Measurements from ENCODE around the gene LRRC39. TPM values are rescaled to one million over a fixed set of nuclear protein-coding genes. Genes with fewer than 3 reads are reported as not detected.

LRRC39 gene
- total RNA-seq, 4 donors from 2014 or later, result 0.48 to 2.6 (median 0.82) TPM; not detected in 1

DNA sequence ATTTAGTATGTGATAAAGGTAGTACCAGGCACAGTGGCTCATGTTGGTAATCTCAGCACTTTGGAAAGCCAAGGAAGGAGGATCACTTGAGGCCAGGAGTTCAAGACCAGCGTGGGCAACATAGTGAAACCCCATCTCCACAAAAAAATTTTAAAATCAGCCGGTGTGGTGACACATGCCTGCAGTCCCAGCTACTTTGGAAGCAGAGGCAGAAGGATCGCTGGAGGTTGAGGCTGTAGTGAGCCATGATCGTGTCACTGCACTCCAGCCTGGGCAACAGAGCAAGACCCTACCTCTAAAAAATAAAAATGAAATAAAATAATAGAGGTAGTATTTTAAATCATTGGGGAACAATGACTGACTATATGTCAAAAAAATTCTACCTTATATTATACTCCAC, 62.5 kb downstream of the LRRC39 start:
- no peaks in the 10 kb centered on the region for H3K4me1 ChIP-seq
- in situ Hi-C loops (cut with MboI; ENCODE audit: low pct_ligation_motif_present in 1 of 4, low pct_unique_long_range_greater_than_20kb in 1 of 4, low sequenced_read_pairs in 3 of 4) (no loop called here), intact Hi-C loops (cut with DNase I; ENCODE audit: low total_unique reads) (no loop called here)
- no peaks in the 10 kb centered on the region for H3K9me3 ChIP-seq
- no peaks in the 10 kb centered on the region for H3K27me3 ChIP-seq
- no peak for TF ChIP-seq POLR2AphosphoS5 (IDR thresholded peaks at IDR 0.05)
- TF ChIP-seq EP300 (IDR thresholded peaks at IDR 0.05; ENCODE audit: low read depth), result no peak
- TF ChIP-seq POLR2A (IDR thresholded peaks at IDR 0.05), result no peak
- TF ChIP-seq, protein P1, sequence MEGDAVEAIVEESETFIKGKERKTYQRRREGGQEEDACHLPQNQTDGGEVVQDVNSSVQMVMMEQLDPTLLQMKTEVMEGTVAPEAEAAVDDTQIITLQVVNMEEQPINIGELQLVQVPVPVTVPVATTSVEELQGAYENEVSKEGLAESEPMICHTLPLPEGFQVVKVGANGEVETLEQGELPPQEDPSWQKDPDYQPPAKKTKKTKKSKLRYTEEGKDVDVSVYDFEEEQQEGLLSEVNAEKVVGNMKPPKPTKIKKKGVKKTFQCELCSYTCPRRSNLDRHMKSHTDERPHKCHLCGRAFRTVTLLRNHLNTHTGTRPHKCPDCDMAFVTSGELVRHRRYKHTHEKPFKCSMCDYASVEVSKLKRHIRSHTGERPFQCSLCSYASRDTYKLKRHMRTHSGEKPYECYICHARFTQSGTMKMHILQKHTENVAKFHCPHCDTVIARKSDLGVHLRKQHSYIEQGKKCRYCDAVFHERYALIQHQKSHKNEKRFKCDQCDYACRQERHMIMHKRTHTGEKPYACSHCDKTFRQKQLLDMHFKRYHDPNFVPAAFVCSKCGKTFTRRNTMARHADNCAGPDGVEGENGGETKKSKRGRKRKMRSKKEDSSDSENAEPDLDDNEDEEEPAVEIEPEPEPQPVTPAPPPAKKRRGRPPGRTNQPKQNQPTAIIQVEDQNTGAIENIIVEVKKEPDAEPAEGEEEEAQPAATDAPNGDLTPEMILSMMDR (IDR thresholded peaks at IDR 0.05), result no peak
- peaks cover 0 to 4% (median 0%) of the 10 kb centered on the region in 4 donors for H3K36me3 ChIP-seq
- H3K4me3 ChIP-seq, result no peak overlapping the region
- H3K27ac ChIP-seq, result no peak overlapping the region
- WGBS, 2 donors (ENCODE audit: low coverage in 1 of 2), result 94 to 96% methylated on average over 4 of the region's 4 CpGs
- DNase-seq, result no peak

DNA sequence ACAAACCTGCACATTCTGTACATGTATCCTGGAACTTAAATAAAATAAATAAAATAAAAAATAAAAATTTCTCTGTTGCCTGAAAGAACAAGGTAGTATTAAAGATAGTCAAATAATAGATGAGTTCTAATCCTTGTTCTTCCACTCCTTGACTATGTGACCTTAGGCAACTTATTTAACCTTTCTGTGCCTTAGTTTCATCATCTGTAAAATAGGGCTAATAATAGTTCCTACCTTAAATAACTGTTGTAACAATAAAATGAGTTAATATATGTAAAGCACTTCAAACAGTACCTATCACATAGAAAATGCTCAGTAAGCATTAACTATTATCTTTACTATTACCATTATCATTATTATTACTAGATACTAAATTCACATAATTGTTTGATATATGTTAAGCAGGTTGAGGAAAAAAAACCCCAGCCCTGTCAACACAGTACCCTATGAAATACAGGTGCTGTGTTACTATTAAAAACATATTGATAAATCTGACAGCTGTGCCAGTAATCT, 68.4 kb downstream of the LRRC39 start:
- H3K27ac ChIP-seq, result no peak overlapping the region
- in situ Hi-C loops (cut with MboI; ENCODE audit: low pct_ligation_motif_present in 1 of 4, low pct_unique_long_range_greater_than_20kb in 1 of 4, low sequenced_read_pairs in 3 of 4) (no loop called here), intact Hi-C loops (cut with DNase I; ENCODE audit: low total_unique reads) (no loop called here)
- H3K4me3 ChIP-seq, result no peak overlapping the region
- H3K9me3 ChIP-seq, result no peaks in the 10 kb centered on the region
- no peaks in the 10 kb centered on the region for H3K4me1 ChIP-seq
- no peak for DNase-seq
- no peaks in the 10 kb centered on the region for H3K27me3 ChIP-seq
- peaks cover 0 to 21% (median 4%) of the 10 kb centered on the region in 4 donors for H3K36me3 ChIP-seq
- no peak for TF ChIP-seq POLR2A (IDR thresholded peaks at IDR 0.05)
- no peak for TF ChIP-seq EP300 (IDR thresholded peaks at IDR 0.05; ENCODE audit: low read depth)
- TF ChIP-seq POLR2AphosphoS5 (IDR thresholded peaks at IDR 0.05), result no peak
- TF ChIP-seq, protein P1 (IDR thresholded peaks at IDR 0.05), result no peak

DNA sequence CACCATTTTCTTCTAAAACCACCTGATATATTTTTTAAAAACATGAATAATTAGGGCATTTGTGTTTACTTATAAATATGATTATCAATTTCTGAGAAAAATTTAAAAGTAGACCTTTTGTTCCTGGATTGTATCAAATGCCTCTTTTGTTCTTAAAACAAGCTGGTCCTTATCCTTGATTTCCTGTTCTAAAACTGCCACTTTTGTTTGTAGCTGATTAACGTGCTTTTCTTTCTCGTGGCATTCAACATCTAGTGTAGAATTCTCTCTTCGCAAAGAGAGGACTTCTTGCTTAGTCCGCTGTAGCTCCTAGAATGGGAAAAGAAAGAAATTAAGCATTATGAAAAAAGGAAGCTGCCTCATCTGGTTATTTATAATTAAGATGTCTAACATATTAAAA, 70.4 kb downstream of the LRRC39 start:
- in situ Hi-C loops (cut with MboI; ENCODE audit: low pct_ligation_motif_present in 1 of 4, low pct_unique_long_range_greater_than_20kb in 1 of 4, low sequenced_read_pairs in 3 of 4) (no loop called here), intact Hi-C loops (cut with DNase I; ENCODE audit: low total_unique reads) (no loop called here)
- peaks cover 0 to 21% (median 7%) of the 10 kb centered on the region in 4 donors for H3K36me3 ChIP-seq
- no peak for DNase-seq
- H3K9me3 ChIP-seq, result no peaks in the 10 kb centered on the region
- 82 to 86% methylated on average over 4 of the region's 4 CpGs for WGBS, 2 donors (ENCODE audit: low coverage in 1 of 2)
- TF ChIP-seq, protein P1 (IDR thresholded peaks at IDR 0.05), result no peak
- TF ChIP-seq EP300 (IDR thresholded peaks at IDR 0.05; ENCODE audit: low read depth) (no peak), POLR2AphosphoS5 (IDR thresholded peaks at IDR 0.05) (no peak), POLR2A (IDR thresholded peaks at IDR 0.05) (no peak)
- H3K27ac ChIP-seq, result no peak overlapping the region
- no peak overlapping the region for H3K4me3 ChIP-seq
- H3K4me1 ChIP-seq, result no peaks in the 10 kb centered on the region
- H3K27me3 ChIP-seq, result no peaks in the 10 kb centered on the region

DNA sequence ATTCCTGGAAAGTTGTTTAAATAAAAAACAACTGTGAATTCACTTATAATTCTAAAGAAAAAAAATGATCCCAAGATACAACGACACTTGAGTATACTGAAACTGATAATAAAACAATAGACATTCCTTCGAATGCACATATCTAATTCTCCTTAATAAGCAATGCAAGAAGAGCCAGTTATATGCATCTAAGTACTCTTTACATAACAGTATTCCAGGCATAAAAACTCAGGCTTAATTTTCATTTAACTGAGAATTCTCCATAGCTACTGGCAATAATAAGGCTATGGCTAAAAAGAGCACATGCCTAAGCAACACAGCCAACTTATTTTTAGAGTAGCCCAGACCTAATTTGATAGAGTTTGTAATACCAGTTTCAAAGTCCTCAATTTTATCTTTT, 76.5 kb downstream of the LRRC39 start:
- Histone ChIP-seq H3K36me3 (peaks cover 0 to 22% (median 4%) of the 10 kb centered on the region in 4 donors), H3K27ac (no peak overlapping the region), H3K4me3 (no peak overlapping the region), H3K4me1 (no peaks in the 10 kb centered on the region), H3K27me3 (no peaks in the 10 kb centered on the region), H3K9me3 (no peaks in the 10 kb centered on the region)
- intact Hi-C loops (cut with DNase I; ENCODE audit: low total_unique reads) (no loop called here), in situ Hi-C loops (cut with MboI; ENCODE audit: low pct_ligation_motif_present in 1 of 4, low pct_unique_long_range_greater_than_20kb in 1 of 4, low sequenced_read_pairs in 3 of 4) (no loop called here)
- WGBS, 2 donors (ENCODE audit: low coverage in 1 of 2), result 89 to 91% methylated on average over 2 of the region's 2 CpGs
- DNase-seq, result no peak
- TF ChIP-seq EP300 (IDR thresholded peaks at IDR 0.05; ENCODE audit: low read depth) (no peak), POLR2AphosphoS5 (IDR thresholded peaks at IDR 0.05) (no peak)
- TF ChIP-seq, protein P1 (IDR thresholded peaks at IDR 0.05), result no peak

Data from transverse colon (tissue), 4 donors.